Measurements from ENCODE around the gene SPATC1L. TPM values are rescaled to one million over a fixed set of nuclear protein-coding genes. Genes with fewer than 3 reads are reported as not detected.

Gene SPATC1L
- total RNA-seq, 1 experiment from 2014 or later: 11.3 TPM

DNA sequence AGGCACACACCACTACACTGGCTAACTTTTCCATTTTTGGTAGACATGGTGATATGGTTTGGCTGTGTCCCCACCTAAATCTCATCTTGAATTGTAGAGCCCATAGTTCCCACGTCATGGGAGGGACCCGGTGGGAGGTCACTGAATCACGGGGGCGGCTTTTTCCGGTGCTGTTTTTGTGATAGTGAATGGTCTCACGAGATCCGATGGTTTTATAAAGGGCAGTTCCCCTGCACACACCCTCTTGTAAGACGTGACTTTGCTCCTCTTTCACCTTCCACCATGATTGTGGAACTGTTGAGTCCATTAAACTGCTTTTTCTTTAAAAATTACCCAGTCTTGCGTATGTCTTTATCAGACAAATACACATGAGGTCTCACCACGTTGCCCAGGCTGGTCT, 27.6 kb downstream of the SPATC1L start:
- Mint-ChIP-seq H3K9me3 (ENCODE audit: unreplicated experiment) (no peaks in the 10 kb centered on the region), H3K36me3 (ENCODE audit: insufficient read depth, unreplicated experiment) (no peaks in the 10 kb centered on the region), H3K4me3 (ENCODE audit: unreplicated experiment) (no peak overlapping the region), H3K4me1 (ENCODE audit: insufficient read depth, unreplicated experiment) (peaks cover 5% of the 10 kb centered on the region), H3K27ac (ENCODE audit: low read depth, unreplicated experiment) (no peak overlapping the region), H3K27me3 (ENCODE audit: insufficient read depth, unreplicated experiment) (no peaks in the 10 kb centered on the region)
- POLR2A ChIA-PET: no interaction called here
- no TSS peak for BruUV-seq (replicated peaks)
- DNase-seq (ENCODE audit: unreplicated experiment): no peak
- TF ChIP-seq, protein P1, sequence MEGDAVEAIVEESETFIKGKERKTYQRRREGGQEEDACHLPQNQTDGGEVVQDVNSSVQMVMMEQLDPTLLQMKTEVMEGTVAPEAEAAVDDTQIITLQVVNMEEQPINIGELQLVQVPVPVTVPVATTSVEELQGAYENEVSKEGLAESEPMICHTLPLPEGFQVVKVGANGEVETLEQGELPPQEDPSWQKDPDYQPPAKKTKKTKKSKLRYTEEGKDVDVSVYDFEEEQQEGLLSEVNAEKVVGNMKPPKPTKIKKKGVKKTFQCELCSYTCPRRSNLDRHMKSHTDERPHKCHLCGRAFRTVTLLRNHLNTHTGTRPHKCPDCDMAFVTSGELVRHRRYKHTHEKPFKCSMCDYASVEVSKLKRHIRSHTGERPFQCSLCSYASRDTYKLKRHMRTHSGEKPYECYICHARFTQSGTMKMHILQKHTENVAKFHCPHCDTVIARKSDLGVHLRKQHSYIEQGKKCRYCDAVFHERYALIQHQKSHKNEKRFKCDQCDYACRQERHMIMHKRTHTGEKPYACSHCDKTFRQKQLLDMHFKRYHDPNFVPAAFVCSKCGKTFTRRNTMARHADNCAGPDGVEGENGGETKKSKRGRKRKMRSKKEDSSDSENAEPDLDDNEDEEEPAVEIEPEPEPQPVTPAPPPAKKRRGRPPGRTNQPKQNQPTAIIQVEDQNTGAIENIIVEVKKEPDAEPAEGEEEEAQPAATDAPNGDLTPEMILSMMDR (IDR thresholded peaks at IDR 0.05; ENCODE audit: unreplicated experiment): no peak
- CTCF ChIA-PET: no interaction called here
- intact Hi-C loops (cut with micrococcal nuclease): no loop called here

DNA sequence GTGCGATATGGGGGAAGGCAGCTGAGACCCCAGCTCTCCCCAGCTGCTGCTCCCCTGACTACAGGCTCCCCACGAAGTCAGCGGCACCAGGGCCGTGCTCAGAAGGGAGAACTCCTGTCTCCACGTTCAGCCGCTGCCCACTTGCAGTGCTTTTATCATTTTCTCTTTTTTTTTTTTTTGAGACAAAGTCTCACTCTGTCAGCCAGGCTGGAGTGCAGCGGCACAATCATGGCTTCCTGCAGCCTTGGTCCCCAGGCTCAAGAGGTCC, 27.9 kb downstream of the SPATC1L start:
- CTCF ChIA-PET: no interaction called here
- POLR2A ChIA-PET: no interaction called here
- no TSS peak for BruUV-seq (replicated peaks)
- H3K27me3 Mint-ChIP-seq (ENCODE audit: insufficient read depth, unreplicated experiment): no peaks in the 10 kb centered on the region
- no peak overlapping the region for H3K4me3 Mint-ChIP-seq (ENCODE audit: unreplicated experiment)
- no peak overlapping the region for H3K27ac Mint-ChIP-seq (ENCODE audit: low read depth, unreplicated experiment)
- H3K36me3 Mint-ChIP-seq (ENCODE audit: insufficient read depth, unreplicated experiment): no peaks in the 10 kb centered on the region
- H3K9me3 Mint-ChIP-seq (ENCODE audit: unreplicated experiment): no peaks in the 10 kb centered on the region
- no peak for DNase-seq (ENCODE audit: unreplicated experiment)
- intact Hi-C loops (cut with micrococcal nuclease): no loop called here
- H3K4me1 Mint-ChIP-seq (ENCODE audit: insufficient read depth, unreplicated experiment): peaks cover 5% of the 10 kb centered on the region
- TF ChIP-seq, protein P1 (IDR thresholded peaks at IDR 0.05; ENCODE audit: unreplicated experiment): no peak

DNA sequence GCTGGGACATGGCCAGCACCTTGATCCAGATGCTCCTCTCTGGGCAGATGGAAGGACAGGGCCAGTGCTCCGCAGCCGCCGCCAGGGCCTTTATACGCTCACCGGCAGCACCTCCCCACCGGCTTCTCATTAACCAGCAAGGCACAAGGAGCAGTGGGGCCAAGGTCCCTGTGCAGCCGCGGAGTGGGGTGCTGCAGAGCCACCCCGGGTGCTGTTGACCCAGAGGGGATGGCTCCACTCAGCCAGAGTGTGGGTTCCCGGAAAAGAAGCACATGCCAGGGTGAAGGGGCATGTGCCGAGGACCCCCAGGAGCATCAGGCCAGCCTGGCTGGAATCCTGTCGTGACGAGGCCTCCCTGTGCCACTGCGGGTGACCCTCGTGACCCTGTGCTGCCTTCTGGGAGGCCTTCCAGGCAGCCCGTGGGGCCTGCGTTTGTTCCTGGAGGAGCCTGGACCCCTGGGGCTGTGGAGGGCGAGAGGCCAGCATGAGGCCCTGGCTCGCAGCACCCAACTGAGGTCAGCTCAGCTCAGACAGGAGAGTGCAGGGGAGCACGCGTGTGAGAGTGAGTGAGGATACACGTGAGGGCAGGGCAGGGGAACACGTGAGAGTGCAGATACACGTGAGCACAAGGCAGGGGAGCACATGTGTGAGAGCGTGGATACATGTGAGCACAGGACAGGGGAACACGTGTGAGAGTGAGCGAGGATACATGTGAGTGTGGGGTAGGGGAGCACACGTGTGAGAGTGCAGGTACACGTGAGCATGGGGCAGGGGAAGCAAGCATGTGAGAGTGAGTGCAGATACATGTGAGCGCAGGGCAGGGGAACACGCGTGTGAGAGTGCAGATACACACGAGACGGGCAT, 28.5 kb downstream of the SPATC1L start, which contains the start of gene FTCD:
FTCD (minus strand) TSS at position 66 of the 864 bp plus-strand sequence; CDS start at position 10, 56 bp downstream.
- no peak for DNase-seq (ENCODE audit: unreplicated experiment)
- ChIA-PET POLR2A (no interaction called here), CTCF (no interaction called here)
- Mint-ChIP-seq H3K9me3 (ENCODE audit: unreplicated experiment) (no peaks in the 10 kb centered on the region), H3K36me3 (ENCODE audit: insufficient read depth, unreplicated experiment) (no peaks in the 10 kb centered on the region), H3K4me1 (ENCODE audit: insufficient read depth, unreplicated experiment) (peaks cover 5% of the 10 kb centered on the region), H3K4me3 (ENCODE audit: unreplicated experiment) (no peak within 1 kb of the TSS), H3K27me3 (ENCODE audit: insufficient read depth, unreplicated experiment) (no peaks in the 10 kb centered on the region), H3K27ac (ENCODE audit: low read depth, unreplicated experiment) (no peak within 1 kb of the TSS)
- intact Hi-C loops (cut with micrococcal nuclease): no loop called here
- no TSS peak for BruUV-seq (replicated peaks)
- TF ChIP-seq, protein P1 (IDR thresholded peaks at IDR 0.05; ENCODE audit: unreplicated experiment): no peak

DNA sequence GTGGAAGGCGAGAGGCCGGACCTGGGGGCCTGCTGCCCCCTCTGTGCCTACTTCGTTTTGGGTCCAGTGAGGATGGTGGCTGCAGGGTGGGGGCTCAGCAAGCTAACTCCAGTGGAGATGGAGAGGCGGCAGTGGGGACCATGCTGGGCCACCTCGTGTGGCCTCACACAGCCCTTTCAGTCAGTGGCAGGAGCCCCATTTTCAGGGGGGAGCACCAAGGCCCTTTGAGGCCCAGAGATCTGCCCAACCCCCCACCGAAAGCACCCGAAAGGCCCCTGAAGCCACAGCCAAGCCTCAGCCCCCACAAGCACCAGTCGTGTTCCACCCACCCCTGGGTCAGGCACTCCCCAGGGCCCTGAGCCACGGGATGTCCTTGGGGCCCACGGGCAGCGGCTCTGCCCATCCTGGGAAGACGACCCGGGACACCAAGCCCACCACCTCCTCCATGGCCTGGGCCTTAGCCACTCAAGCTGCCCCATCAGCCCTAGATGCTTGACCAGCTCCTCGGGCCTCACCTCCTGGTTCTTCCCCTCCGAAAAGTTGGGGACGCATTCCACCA, 29.2 kb downstream of the SPATC1L start:
- H3K27ac Mint-ChIP-seq (ENCODE audit: low read depth, unreplicated experiment): no peak overlapping the region
- TF ChIP-seq, protein P1 (IDR thresholded peaks at IDR 0.05; ENCODE audit: unreplicated experiment): no peak
- H3K4me1 Mint-ChIP-seq (ENCODE audit: insufficient read depth, unreplicated experiment): peaks cover 5% of the 10 kb centered on the region
- no peaks in the 10 kb centered on the region for H3K27me3 Mint-ChIP-seq (ENCODE audit: insufficient read depth, unreplicated experiment)
- no peaks in the 10 kb centered on the region for H3K9me3 Mint-ChIP-seq (ENCODE audit: unreplicated experiment)
- POLR2A ChIA-PET: no interaction called here
- intact Hi-C loops (cut with micrococcal nuclease): no loop called here
- no peak for DNase-seq (ENCODE audit: unreplicated experiment)
- BruUV-seq (replicated peaks): no TSS peak
- H3K36me3 Mint-ChIP-seq (ENCODE audit: insufficient read depth, unreplicated experiment): no peaks in the 10 kb centered on the region
- CTCF ChIA-PET: no interaction called here
- H3K4me3 Mint-ChIP-seq (ENCODE audit: unreplicated experiment): no peak overlapping the region
